Femur (tissue), 1 donor: ENCODE data around the gene ABCA4.

Experiments
- DNase-seq: peaks from one replicate; pipeline ENCODE4 v3.0.0-alpha.2; 2017

The ABCA4 gene

DNA sequence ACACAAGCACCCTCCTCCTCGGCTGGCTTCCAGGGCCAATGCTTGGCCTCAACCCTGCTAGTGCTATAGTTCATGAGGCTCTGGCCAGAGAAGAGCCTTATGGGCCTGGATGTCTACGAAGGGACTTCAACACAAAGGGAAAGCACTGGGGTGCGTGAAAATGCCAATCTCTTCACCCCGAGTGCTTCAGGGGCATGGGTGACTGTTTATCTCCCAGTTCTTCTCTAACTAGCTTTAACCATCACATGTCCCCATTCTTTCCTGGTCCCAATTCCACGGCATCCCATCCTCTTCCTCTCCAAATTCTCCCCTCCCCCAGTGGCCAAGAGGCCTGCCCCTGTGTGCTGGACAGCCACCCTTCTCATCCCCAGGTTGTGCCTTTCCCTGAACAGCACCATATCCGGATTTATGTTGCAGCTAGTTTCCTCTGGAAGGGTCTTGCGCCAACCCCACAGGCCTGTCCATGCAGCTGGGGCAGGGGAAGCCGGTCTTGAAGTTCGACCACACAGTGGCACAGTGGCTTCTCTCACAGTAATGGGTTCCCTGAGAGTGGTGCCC lies 16.7 kb downstream of the ABCA4 start:
- no peak for DNase-seq

DNA sequence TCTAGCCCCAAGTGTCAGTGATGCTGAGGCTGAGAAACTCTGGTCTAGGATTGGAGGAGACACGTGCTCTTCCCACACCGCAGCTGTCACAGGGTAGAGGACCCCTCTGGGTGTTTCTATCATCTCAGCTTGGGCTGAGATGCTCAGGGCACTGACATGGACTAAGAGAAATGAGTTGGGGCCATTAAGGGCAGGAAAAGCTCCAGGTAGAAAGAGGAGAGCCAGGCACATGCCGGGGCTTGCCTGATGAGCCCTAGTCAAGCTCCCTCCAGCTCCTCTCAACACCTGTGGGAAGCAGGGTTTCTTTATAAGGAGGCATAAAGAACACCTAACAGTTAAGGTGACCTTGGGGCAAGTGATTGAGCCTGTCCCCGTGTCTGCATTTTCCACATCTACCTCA lies 17.3 kb downstream of the ABCA4 start:
- no peak for DNase-seq

DNA sequence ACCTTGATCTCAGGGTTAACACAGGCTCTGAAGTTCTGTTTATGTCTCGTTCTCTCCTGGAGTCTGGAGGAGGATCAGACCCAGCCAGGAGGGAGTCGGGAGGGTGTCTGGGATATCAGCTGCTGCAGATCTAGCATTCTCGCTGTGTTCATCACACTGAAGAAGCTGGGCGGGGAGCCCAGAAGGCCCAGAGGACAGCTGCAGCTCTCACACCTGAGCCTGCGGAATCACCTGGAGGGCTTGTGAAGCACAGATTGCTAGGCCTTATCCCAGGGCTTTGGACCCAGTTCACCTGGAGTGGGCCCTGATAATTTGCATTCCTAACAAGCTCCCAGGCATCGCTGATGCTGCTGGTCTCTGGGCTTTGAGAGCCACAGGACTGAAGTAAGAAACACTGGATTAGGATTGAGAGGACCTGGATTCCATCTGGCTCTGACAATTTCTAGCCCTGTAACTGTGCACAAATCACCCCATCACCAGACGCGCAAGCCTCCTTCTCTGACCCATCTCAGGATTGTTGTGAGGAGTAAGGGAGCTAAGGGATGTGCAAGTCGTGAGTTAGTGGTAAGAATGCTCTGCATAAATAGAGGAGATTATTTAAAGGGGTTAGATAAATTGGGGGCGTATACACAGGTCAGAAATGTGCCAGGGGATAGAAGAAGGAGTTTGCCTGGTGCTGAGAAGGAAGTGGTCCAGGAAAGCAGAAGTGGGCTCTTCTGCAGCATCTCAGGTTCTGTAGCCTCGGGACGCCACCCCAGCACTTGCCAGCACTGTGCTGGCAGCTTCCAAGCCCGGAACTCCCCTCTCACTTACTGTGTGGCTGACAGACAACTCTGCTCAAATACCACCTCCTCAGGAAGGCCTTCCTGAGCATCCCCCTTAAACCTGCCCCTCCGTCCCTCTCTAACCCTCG lies 19.1 kb downstream of the ABCA4 start:
- no peak for DNase-seq

DNA sequence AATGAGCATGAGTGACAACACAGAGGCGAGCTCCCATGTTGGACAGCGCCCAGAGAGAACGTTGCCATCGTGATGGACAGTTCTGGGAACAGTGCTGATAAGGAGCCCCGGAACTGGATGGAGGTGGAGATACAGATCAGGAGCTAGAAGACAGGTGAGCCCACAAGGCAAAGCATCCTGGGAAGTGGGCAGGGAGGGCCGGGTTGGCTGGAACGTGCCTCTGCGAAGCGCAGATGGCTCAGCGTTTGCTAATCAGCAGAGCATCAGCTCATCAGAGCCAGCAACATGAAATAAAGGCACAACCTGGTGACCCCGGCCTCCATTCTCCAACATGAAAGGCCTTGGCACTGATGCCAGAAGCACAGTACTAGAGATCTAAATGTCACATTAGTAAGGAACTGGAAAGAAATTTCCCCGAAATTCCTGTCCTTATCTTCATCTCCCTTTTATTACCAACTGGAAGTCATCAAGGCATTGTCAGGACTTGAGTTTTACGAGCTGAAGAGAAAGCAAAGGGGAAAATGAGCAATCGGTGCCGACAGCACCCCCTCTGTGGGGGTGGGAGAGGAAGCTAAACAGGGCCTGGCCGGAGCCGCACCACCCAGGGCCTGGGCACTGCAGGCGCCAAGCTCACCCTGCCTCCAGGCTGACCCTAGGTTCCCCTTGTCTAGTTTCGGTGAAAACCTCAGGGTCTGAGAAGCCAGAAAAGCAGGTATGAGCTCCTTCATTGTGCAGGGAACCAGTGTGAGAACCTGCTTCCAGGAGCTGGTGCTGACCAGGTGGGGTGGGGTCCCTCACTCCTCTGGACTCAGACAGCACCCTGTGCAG lies 19.9 kb downstream of the ABCA4 start:
- DNase-seq: no peak

DNA sequence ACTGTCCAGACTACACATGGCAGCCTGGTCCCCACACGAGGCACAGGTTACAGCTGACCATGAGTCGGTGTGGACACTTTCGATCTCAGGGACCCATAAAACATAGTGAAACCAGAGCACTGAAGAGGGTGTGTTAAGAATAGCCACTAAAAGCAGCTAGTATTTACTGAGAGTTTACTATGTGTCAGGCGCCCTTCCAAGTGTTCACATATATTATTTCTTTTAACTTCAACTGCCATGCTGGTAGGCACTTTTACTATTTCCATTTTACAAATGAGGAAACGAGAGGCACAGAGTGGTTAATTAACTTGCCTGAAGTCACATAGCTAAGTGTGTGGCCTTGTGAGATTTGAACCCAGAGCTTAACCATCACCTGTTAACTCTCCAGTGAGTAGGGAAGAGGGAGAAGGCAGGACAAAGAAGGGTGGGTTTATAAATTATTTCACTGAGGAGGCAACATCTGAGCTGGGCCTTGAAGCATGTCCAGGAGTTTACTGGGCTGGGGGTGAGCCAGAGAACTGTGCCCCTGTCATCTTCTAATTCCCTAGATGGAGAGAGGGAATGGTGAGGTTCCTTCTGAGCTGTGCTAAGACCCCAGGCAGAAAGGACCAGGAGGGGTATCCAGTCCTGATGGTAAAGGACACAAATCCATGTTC lies 20.7 kb downstream of the ABCA4 start:
- DNase-seq: no peak

DNA sequence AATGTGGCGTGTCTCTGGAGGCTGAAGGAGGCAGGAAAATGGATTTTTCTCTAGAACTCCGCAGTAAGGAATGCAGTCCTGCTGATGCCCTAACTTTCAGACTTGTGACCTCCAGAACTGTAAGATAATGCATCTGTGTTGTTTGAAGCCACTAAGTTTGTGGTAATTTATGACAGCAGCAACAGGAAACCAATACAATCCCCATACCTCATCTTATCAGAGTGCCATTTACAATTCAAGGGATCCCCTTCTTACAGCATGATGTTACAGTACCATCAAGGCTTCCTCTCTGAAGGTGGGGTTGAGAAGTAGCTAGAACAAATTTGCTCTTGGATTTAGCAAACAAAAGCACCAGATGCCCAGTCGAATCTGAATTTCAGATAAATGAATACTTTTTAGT lies 21.6 kb downstream of the ABCA4 start:
- no peak for DNase-seq

DNA sequence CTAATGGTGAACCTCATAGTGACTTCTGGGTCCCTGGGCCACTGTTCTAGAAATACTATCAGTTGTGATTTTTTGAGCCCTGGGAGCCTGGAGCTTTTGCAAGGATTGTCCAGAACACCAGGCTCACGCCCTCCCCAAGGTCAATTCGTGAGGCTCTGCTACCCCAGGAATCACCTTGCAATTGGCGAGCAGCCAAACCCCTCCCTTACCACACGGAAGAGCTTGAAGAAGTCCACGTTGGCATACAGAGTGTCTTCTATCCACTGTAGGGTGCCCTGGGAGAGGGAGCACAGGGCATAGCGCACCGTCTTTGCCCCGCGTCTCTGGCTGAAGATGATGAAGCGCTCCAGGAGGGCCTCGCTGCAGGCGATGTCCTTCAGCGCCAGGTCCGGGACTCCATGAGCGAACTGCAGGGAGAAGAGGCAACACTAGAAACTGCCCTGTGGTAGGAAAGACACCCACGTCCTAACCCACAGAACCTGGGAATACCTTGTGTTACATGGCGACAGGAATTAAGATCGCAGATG lies 22.3 kb downstream of the ABCA4 start:
- no peak for DNase-seq

DNA sequence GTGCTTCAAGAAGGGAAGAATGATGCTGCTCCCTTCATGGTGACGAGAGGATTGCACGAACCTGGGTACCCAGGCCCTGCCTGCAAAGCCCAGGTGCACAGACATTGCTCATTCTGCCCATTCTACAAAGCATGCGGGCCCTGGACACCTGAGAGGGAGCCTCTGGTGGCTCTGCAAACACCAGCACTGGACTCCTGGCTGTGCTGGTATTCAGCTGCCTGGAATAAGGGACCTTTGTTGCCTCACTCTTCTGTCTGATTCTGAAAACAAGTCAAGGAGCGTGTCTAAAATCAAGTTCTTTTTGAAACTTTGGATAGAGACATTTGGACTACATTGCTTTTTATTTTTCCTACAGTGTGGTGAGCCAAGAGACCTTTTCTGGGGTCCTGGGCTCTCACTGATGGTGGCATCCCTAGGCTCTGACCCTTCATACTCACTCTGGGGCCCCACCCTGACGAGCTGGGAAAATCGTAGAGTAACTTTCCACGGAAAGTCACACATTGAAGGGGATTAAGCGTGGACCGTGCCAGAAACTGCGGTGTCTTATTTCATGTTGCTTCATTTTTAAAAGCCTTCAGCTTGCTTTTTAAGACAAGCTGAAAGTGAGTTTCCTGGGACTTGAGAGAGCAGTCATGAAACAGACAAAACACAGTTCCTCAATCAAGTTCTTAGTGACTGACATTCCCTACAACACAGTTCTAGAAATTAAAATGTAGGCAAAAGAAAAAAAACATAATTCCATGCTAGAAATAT lies 24.0 kb downstream of the ABCA4 start:
- DNase-seq: peak; percentile 75

DNA sequence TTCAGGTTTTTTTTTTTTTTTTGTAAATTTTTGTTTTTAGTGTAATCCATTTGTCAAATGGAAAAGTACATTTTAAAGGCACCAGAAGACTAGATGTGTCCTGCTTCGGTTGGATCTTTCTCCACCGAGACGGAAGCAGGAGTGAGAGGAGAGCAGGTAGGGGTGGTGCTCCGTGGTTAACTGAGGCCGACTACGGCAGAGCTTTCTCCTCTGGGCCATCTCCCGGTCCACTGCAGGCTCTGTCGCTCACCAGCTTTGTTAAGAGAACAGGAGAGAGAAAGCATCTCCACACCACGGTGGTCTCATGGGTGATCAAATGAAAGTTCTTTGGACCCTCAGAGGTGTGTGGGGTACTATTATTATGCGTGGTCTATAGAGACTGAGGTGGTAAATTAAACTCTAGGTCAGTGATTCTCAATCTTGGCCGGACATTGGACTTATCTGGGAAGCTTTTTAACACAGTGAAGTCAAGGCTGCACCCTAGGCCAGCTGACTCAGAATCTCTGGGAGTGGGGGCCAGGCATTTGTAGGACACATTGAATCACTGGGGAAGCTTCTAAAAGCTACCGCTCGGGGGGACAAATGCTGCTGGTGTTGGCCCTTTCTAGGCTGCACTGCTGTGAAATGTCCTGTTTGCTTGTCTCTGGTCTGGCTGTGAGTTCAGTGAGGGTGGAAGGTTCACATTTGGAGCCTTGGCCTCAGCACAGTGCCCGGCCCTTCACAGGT lies 25.0 kb downstream of the ABCA4 start:
- DNase-seq: no peak

DNA sequence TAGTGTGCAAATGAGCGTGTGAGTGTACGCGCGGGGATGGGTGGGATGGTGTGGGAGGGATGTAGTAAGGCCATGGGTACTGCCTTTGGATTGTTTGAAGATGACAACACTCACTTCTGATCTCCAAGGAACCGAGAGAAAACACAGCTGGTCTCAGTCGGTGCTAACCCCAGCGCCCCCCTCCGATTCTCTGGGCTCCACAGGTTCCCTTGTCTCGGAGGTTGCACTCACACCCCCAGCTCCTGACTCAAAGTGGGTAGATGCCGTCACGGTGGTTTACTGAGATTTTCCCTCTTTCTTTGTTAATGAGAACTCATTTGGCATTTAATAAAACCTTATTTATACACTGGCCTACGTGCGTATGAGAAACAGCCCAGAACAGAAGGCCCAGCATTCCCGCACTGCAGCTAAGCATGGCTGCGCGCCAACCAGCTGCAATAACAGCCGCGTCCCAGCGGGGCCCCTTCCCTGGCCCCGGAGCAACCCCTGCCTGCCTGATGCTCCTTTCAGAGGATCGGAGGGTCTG lies 25.8 kb downstream of the ABCA4 start:
- peak; percentile 93 for DNase-seq

DNA sequence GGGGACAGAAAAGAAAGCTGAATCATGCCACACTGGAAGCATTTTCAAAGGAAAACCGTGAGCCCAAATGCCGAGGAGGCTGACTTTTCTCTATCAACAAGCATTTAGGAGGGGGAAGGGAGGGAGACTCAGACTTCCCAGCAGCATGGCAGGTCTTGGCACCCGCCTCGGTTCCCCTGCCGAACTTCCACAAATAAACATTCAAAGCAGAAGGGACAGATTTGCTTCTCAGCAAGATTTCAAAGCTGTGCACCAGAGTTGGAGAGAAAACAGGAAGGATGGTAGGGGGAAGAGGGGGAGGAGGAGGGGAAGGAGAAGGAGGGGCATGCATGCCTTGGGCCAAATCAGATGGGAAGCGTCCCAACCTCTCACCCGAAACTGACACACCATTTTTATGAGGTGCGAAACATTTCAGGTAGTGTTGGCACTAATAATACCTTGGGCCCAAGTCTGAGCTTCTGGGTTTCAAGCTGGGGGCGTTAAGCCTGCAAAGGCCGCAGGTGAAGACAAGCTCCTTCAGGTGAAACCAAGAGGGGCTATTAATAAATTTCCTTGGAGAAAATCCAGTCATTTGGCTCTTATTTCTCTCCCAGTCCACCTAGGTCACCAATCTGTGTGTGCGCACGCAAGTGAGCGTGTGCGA lies 26.4 kb downstream of the ABCA4 start:
- DNase-seq: peak; percentile 79

DNA sequence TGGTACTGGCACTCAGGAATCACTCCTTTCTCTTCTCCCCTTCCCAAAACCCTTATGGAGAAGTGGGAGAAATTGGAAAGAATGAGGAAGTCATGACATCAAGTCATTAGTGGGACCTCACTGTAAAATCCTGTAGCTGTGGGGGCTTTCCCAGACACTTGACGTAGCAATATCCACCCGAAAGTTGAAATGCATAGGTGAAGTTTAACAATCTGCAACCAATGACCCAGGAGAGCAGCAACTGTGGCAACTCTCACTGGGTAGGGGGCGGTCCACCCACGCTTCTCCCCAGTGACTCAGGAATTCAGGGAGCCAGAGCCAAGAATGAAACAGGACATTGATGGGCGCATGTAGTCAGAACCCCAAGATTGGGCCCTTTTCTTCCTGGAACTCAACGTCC lies 27.0 kb downstream of the ABCA4 start:
- DNase-seq: no peak

DNA sequence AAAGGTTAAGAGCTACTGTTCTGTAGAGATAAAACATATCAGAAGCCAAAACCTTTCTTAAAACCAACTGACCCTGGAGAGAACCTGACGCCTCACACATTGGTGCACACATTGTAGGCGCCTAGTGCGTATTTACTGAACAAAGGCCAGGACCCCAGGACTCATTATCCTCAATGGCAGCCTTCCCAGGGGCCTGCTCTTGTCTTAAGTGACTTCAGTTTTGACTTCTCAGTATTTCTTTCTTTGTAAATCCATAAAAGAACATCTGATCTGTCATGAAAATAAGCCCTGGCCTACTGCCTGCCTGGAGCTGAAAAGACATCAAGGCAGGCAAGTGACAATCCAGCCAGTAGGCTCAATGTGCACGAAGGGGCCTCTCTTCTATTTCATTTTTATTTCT lies 27.6 kb downstream of the ABCA4 start:
- no peak for DNase-seq

DNA sequence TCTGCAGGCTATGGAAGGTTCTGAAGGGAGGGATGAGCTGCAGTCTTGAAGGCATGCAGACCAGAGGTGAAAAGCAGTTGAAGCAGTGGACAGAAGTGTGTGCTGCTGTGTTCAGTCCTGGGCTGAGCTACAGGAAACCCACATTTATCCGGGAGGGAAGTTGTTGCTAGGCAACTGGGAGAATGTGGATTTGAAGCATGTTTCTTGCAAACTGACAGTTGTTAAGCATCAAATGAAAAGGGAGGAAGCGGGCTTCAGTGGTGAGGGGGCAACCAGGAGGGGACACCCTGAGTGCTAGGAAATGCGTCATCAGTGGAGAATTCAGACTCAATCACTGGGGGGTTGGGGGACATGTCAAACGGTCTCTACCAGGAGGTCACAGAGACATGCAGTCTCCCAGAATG lies 28.7 kb downstream of the ABCA4 start:
- peak; percentile 73 for DNase-seq

DNA sequence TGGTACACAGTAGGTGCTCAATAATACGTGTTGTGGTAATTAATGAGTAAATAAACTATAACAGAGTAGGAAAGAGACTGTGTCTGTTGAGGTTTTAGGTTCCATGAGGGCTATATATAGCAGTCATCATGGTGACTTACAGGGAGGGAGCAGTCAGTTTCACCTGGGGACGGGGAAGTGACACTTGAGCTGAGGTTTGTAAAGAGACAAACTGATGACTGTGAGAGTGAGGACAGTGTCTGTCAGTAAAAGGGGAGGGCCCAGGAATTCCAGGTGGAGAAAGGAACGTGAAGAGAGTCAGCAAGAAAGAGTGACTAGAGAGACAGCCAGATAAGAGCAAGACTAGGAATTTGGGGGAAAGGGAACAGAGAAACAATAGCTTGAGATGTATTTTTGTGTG lies 30.2 kb downstream of the ABCA4 start:
- DNase-seq: no peak

DNA sequence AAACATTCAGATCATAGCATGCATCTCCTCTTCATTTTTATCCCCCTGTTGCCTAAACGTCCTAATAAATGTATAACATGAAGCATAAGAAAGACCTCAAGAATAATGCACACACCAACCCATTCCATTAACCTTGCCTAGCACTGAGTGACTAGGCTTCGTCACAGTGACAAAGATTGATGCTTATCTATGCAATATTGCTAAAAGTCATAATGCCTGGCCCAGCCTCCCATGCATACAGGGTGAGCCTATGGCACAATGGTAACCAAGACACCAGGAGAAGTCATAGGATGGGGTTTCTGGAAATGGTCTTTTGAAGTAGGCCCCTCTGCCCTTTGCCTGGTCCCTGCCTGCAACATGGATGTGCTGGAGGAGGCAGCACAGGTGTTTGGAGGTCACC lies 33.8 kb downstream of the ABCA4 start:
- no peak for DNase-seq

DNA sequence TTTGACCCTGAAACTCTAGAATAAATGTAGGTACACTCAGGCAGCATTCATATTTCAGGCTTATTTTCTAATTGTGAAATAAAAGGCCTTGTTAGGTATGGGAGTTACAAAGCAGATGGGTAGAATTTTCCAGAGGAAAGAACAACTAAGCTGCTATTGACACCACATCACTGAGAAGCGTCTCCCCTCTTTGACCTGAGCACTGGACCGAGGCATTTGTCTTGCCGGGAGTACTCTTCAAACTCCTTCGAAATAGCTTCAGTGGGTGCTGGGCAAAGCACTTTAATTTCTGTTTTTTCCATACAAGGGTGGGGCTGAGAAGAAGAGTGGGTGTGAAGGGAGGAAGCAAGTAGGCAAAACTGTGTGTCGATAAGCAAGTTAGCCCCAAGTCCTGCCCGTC lies 36.4 kb downstream of the ABCA4 start:
- DNase-seq: no peak

DNA sequence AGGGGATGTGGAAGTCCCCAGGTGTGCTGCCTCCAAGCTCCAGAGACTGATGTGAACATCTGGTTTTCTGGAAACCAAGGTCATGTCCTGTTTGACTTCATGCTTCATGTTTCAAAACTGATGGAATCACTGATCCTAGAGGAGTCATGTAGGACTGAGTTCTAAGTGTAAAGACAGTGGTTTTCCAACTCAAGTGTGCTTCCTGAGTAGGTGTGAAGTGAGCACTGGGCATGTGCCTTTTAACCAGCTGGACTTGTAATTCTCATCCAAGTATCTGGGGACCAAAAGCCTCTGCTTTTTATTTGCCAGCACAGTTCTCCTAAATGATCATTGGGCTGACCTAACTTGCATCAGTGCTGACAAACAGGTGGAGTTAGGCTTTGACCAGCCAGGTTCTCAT lies 36.9 kb downstream of the ABCA4 start:
- DNase-seq: no peak

DNA sequence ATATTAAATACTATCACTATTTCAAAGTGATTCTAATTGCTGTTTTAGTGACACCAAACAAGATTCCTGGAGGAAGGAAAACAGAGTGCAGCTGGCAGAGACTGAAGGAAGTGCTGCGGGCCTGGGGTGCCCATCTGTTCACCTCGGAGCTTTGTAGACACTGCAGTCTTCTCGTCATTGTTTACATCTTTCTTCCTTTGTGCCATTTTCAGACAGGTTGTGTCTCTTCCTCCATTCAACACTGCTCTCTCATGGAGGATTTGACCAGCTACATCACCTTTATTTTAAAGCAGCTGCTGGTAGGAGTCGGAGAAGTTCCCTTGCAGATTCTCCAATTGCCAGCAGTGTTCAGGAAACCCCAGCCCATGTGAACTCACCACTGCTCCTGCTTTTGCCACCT lies 37.3 kb downstream of the ABCA4 start:
- DNase-seq: no peak

DNA sequence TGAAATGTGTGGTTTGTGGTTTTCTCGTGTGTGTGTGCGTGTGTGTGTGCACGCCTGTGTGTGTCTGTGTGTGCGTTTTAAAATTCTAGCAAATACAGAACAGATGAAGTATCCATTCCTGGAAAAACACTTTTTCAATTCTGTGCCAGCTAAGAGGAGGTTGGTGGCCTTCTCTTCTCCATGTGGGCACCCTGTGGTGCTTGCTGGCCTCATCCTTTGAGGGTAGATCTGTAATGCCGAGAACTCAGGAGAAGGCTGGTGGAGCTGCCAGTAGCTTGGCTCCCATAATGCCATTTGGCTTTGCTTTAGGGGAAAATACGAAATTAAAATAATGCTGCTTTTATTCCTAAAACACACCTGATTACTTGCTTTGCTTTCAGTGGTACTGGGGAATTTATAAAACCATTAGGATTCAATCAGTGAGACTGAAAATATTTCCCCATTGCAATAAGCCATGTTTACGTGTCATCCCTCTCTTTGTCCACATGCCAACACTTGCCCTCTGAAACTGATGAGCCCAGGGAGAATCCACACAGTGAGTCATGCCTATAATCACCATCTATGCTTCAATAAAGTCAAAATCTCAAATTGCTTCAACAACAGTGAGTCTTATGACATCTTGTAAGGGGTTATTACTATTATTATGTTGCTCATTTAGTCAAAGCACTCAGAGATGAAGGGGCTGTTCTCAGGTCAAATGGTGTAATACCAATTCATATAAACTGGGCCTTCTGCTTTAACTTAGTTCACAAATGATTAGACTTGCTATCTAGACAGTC lies 39.2 kb downstream of the ABCA4 start:
- no peak for DNase-seq
